Osteoblast (primary cell): ENCODE measurements around the gene PCBP2. TPM values are rescaled to one million over a fixed set of nuclear protein-coding genes. Genes with fewer than 3 reads are reported as not detected.

ENCODE experiments used
- DNase-seq: peaks from one replicate; pipeline ENCODE4 v3.0.0; 2011; ENCODE audit warnings: low spot score, mixed read lengths; ENCODE audit not compliant: insufficient read length; ENCODE audit errors: missing footprints
- H2AFZ ChIP-seq: 2 replicates; pipeline ENCODE4 v1.6.0; 2011; ENCODE audit warnings: mild to moderate bottlenecking, low read length
- H3K27ac ChIP-seq: 2 replicates; pipeline ENCODE4 v1.5.1; 2011; ENCODE audit warnings: mild to moderate bottlenecking, low read depth, low read length, moderate library complexity
- H3K27me3 ChIP-seq: 2 replicates; pipeline ENCODE4 v1.6.0; 2012; ENCODE audit warnings: mild to moderate bottlenecking, control low read depth, inconsistent platforms, low read length, moderate library complexity; ENCODE audit not compliant: insufficient read depth
- H3K36me3 ChIP-seq: 2 replicates; pipeline ENCODE4 v1.5.1; 2011; ENCODE audit warnings: mild to moderate bottlenecking, low read length, control low read depth, moderate library complexity; ENCODE audit not compliant: insufficient read depth
- H3K4me1 ChIP-seq: 2 replicates; pipeline ENCODE4 v1.5.1; 2011; ENCODE audit warnings: mild to moderate bottlenecking, low read length, control low read depth, moderate library complexity; ENCODE audit not compliant: insufficient read depth
- H3K4me2 ChIP-seq: 2 replicates; pipeline ENCODE4 v1.6.0; 2011; ENCODE audit warnings: mild to moderate bottlenecking, low read length; ENCODE audit not compliant: insufficient read depth
- H3K4me3 ChIP-seq: fragments of 200-600 bp; sonication (generic); 3 replicates; pipeline ENCODE4 v1.5.1; 2012; ENCODE audit warnings: mild to moderate bottlenecking, low read length, inconsistent platforms; ENCODE audit not compliant: insufficient read depth
- H3K79me2 ChIP-seq: 2 replicates; pipeline ENCODE4 v1.6.0; 2012; ENCODE audit warnings: mild to moderate bottlenecking, low read length, control low read depth, inconsistent platforms; ENCODE audit not compliant: insufficient read depth
- H3K9me3 ChIP-seq: 2 replicates; pipeline ENCODE4 v1.5.1; 2011; ENCODE audit warnings: low read depth, low read length, control low read depth
- H4K20me1 ChIP-seq: 2 replicates; pipeline ENCODE4 v1.6.0; 2012; ENCODE audit warnings: mild to moderate bottlenecking, low read length, control low read depth; ENCODE audit not compliant: insufficient read depth
- total RNA-seq: library from RNA; depleted of rRNA; stranded (reverse); fragments of >200 nt; gene quantifications from 2 replicates; pipeline ENCODE4 v1.2.3, GENCODE V29; 2012
- TF ChIP-seq, protein P1 (sequence below): IDR thresholded peaks from 2 replicates; pipeline ENCODE4 v1.5.1; 2011; ENCODE audit warnings: mild to moderate bottlenecking, low read depth, low read length, moderate library complexity; ENCODE audit errors: extremely low read depth

Gene PCBP2
- total RNA-seq, 1 donor = 247 TPM

DNA sequence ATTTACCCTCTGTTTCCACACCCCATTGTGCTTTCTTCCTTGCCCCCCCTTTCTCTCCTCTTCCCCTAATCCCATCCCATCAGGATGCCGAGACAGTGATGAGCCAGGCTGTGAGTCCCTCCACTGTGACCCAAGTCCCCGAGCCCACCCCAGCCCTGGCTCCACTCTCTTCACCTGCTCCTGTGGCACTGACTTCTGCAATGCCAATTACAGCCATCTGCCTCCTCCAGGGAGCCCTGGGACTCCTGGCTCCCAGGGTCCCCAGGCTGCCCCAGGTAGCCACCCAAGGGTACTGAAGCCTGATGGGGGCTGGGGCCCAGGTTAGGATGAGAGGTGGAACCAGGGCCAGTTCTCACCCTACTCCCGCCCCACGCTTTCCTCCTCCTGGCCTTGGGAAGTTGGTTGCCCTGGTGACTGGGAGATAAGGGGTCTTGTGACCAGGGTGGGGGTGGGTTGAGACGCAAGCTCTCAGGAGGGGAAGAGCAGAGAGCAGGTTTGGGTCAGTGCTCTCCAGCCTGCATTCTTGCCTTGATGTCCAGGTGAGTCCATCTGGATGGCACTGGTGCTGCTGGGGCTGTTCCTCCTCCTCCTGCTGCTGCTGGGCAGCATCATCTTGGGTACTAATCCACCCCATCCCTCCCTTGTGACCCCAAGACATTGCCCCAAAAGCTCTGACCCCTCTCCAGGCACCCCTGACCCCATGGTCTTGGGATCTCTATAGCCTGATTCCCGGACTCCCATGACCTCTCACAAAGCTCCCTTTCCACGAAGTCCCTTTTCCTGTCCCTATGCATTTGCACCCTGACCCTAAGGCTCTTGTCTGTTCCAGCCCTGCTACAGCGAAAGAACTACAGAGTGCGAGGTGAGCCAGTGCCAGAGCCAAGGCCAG, 27.0 kb upstream of the PCBP2 start:
- Histone ChIP-seq H3K4me1 (peaks cover 16% of the 10 kb centered on the region), H3K4me2 (no peak overlapping the region), H2AFZ (no peak overlapping the region), H3K4me3 (no peak overlapping the region), H3K9me3 (no peaks in the 10 kb centered on the region), H3K79me2 (no peaks in the 10 kb centered on the region), H3K27ac (no peak overlapping the region), H3K36me3 (no peaks in the 10 kb centered on the region), H3K27me3 (no peaks in the 10 kb centered on the region), H4K20me1 (no peaks in the 10 kb centered on the region)
- TF ChIP-seq, protein P1, sequence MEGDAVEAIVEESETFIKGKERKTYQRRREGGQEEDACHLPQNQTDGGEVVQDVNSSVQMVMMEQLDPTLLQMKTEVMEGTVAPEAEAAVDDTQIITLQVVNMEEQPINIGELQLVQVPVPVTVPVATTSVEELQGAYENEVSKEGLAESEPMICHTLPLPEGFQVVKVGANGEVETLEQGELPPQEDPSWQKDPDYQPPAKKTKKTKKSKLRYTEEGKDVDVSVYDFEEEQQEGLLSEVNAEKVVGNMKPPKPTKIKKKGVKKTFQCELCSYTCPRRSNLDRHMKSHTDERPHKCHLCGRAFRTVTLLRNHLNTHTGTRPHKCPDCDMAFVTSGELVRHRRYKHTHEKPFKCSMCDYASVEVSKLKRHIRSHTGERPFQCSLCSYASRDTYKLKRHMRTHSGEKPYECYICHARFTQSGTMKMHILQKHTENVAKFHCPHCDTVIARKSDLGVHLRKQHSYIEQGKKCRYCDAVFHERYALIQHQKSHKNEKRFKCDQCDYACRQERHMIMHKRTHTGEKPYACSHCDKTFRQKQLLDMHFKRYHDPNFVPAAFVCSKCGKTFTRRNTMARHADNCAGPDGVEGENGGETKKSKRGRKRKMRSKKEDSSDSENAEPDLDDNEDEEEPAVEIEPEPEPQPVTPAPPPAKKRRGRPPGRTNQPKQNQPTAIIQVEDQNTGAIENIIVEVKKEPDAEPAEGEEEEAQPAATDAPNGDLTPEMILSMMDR = no peak
- no peak for DNase-seq

DNA sequence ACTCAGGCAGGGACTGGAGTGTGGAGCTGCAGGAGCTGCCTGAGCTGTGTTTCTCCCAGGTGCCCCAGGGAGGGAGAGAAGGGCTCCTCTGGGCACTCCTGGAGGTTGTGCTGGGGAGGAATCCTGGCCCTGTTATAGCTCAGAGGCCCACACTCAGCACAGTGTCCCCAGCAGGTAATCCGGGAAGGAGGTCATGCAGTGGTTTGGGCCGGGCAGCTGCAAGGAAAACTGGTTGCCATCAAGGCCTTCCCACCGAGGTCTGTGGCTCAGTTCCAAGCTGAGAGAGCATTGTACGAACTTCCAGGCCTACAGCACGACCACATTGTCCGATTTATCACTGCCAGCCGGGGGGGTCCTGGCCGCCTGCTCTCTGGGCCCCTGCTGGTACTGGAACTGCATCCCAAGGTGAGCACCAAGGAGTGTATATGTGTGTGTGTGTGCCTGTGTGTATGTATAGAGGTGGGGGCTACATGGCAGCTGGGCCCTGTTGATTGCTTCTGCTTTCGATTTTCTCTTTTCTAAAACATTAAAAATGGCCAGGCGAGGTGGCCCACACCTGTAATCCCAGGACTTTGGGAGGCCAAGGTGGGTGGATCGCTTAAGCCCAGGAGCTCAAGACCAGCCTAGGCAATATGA, 26.3 kb upstream of the PCBP2 start:
- Histone ChIP-seq H3K79me2 (no peaks in the 10 kb centered on the region), H3K36me3 (no peaks in the 10 kb centered on the region), H3K9me3 (no peaks in the 10 kb centered on the region), H2AFZ (no peak overlapping the region), H3K4me1 (peaks cover 18% of the 10 kb centered on the region), H3K4me2 (no peak overlapping the region), H3K27me3 (no peaks in the 10 kb centered on the region), H4K20me1 (no peaks in the 10 kb centered on the region), H3K4me3 (no peak overlapping the region), H3K27ac (no peak overlapping the region)
- TF ChIP-seq, protein P1 = no peak
- no peak for DNase-seq

- Histone ChIP-seq H3K4me3 (no peak overlapping the region), H3K4me1 (peaks cover 23% of the 10 kb centered on the region), H2AFZ (no peak overlapping the region), H3K79me2 (no peaks in the 10 kb centered on the region), H4K20me1 (no peaks in the 10 kb centered on the region), H3K4me2 (no peak overlapping the region), H3K27ac (no peak overlapping the region), H3K27me3 (no peaks in the 10 kb centered on the region), H3K36me3 (no peaks in the 10 kb centered on the region), H3K9me3 (no peaks in the 10 kb centered on the region)
- peak; percentile 94 for DNase-seq
- TF ChIP-seq, protein P1 = no peak
Observed at GRCh38 chr12:53427905-53428594, 23.9 kb upstream of the PCBP2 start.

DNA sequence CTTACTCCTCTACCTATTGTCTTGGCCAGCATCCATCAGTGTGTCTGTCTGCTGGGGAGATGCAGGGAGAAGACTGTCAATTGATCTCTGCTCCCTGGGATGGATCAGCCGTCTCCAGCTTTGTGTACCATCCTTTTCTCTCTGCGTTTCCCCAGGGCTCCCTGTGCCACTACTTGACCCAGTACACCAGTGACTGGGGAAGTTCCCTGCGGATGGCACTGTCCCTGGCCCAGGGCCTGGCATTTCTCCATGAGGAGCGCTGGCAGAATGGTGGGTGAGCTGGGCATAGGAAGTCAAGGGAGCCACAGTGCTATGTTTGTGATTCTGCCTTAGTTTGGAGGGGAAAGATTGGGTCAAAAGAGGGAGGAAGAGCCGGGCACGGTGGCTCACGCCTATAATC, 23.2 kb upstream of the PCBP2 start:
- no peaks in the 10 kb centered on the region for H3K9me3 ChIP-seq
- no peak overlapping the region for H2AFZ ChIP-seq
- TF ChIP-seq, protein P1 = no peak
- DNase-seq = no peak
- no peak overlapping the region for H3K4me3 ChIP-seq
- no peaks in the 10 kb centered on the region for H4K20me1 ChIP-seq
- H3K36me3 ChIP-seq = no peaks in the 10 kb centered on the region
- H3K79me2 ChIP-seq = no peaks in the 10 kb centered on the region
- no peaks in the 10 kb centered on the region for H3K27me3 ChIP-seq
- peaks cover 23% of the 10 kb centered on the region for H3K4me1 ChIP-seq
- no peak overlapping the region for H3K4me2 ChIP-seq
- H3K27ac ChIP-seq = no peak overlapping the region
